Upper lobe of left lung (tissue), 4 donors: Measurements from ENCODE around the gene ZDHHC9.

ENCODE experiments used
- CTCF ChIP-seq, 6 experiments: fragments of 450-650 bp in 4 of 6; fragments of 200-600 bp in 2 of 6; sonication (generic) in 2 of 6; IDR thresholded peaks; one replicate each; pipeline ENCODE4 v1.5.1; 2016 to 2019; ENCODE audit warnings: antibody characterized with exemption in 6 of 6
- EP300 ChIP-seq, 4 donors: sonication (generic); formaldehyde crosslinking; IDR thresholded peaks; one replicate each; pipeline ENCODE4 v1.5.1; 2017; ENCODE audit warnings: antibody characterized with exemption in 4 of 4, control low read depth in 2 of 4
- POLR2A ChIP-seq, 4 donors: fragments of 450-650 bp; IDR thresholded peaks; one replicate each; pipeline ENCODE4 v1.5.1; 2016 to 2017; ENCODE audit warnings: antibody characterized with exemption in 4 of 4, mild to moderate bottlenecking in 2 of 4
- POLR2AphosphoS5 ChIP-seq, 2 donors: sonication (generic); formaldehyde crosslinking; IDR thresholded peaks; one replicate each; pipeline ENCODE4 v1.5.1; 2017; ENCODE audit warnings: antibody characterized with exemption in 2 of 2

GRCh38 chrX:129846716-129847115 is 3.0 kb upstream of the ZDHHC9 start:
- TF ChIP-seq CTCF (IDR thresholded peaks at IDR 0.05) = no peak
- no peak for TF ChIP-seq EP300 (IDR thresholded peaks at IDR 0.05)
- no peak for TF ChIP-seq POLR2A (IDR thresholded peaks at IDR 0.05)
- no peak for TF ChIP-seq POLR2AphosphoS5 (IDR thresholded peaks at IDR 0.05)
